ENCODE data around the gene CLPSL1. TPM values are rescaled to one million over a fixed set of nuclear protein-coding genes. Genes with fewer than 3 reads are reported as not detected.

Gene CLPSL1
- total and polyA plus RNA-seq, 2 of the 13 experiments (the other 11 are each of a cell fraction or from before 2014, with no cell fraction given) = not detected

DNA sequence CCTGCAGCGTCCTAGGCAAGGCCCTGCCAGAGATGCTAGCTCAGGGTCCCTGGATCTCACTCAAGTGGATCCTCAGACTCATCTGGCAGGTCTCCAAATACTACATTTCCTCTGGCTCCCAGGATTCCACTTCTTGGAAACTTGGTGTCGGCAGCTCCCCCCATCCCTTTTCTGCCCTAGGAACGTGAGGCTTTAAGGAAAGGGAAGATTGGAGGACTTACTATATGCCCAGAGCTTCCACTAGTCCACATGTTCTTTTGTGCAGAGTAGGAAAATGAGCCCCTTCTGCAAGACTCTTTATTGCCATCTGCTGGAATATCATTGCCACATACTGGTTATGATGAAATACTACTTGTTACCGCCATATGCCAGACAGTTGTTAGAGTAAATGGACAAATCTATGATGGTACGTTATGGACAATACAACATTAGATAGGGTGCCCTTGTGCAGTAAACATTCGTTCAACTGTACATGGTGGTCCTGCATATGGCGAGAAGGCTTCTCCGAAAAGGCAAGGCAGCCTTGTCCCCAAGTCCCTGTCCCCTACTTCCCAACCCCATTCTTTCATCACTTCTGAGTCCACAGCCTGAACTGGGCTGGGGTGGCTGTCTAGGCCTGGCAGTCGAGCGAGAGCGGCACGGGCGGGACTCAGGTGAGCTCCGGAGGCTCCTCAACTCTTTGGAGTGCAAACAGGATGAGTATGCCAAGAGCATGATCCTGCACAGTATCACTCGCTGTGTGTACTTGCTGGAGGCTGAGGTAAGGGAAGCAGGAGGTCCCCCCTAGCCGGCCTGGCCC, 43.2 kb upstream of the CLPSL1 start (continued):
- no peak for TF ChIP-seq ZBTB1 (CRISPR knock-in tag; IDR thresholded peaks at IDR 0.05; ENCODE audit: borderline replicate concordance)
- peak; percentile 64; the same call in 1 of the 2 replicates for TF ChIP-seq YEATS2 (CRISPR knock-in tag; IDR thresholded peaks at IDR 0.05; ENCODE audit: borderline replicate concordance)
- TF ChIP-seq ZNF607 (CRISPR knock-in tag; IDR thresholded peaks at IDR 0.05; ENCODE audit: borderline replicate concordance) = no peak
- no peak for TF ChIP-seq ZNF101 (CRISPR knock-in tag; IDR thresholded peaks at IDR 0.05; ENCODE audit: borderline replicate concordance, low read depth)
- TF ChIP-seq KDM1A (CRISPR knock-in tag; IDR thresholded peaks at IDR 0.05) = no peak
- peak; percentile 60; the same call in 1 of the 2 replicates for TF ChIP-seq ATF7 (IDR thresholded peaks at IDR 0.05)
- no peak for TF ChIP-seq ATF7 (CRISPR knock-in tag; IDR thresholded peaks at IDR 0.05)
- TF ChIP-seq CREB1 (IDR thresholded peaks at IDR 0.05) = no peak
- TF ChIP-seq CREB1 (CRISPR knock-in tag; IDR thresholded peaks at IDR 0.05) = no peak
- no peak for TF ChIP-seq LCORL (IDR thresholded peaks at IDR 0.05)
- TF ChIP-seq LCORL (CRISPR knock-in tag; IDR thresholded peaks at IDR 0.05) = no peak
- TF ChIP-seq TBX2 (CRISPR knock-in tag; IDR thresholded peaks at IDR 0.05; ENCODE audit: borderline replicate concordance) = peak; percentile 33; the same call in 1 of the 2 replicates
- TF ChIP-seq, protein P1, sequence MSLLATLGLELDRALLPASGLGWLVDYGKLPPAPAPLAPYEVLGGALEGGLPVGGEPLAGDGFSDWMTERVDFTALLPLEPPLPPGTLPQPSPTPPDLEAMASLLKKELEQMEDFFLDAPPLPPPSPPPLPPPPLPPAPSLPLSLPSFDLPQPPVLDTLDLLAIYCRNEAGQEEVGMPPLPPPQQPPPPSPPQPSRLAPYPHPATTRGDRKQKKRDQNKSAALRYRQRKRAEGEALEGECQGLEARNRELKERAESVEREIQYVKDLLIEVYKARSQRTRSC (CRISPR knock-in tag; IDR thresholded peaks at IDR 0.05; ENCODE audit: low read depth) = no peak
- no peak for TF ChIP-seq ZSCAN20 (CRISPR knock-in tag; IDR thresholded peaks at IDR 0.05; ENCODE audit: borderline replicate concordance)
- TF ChIP-seq, protein P2, sequence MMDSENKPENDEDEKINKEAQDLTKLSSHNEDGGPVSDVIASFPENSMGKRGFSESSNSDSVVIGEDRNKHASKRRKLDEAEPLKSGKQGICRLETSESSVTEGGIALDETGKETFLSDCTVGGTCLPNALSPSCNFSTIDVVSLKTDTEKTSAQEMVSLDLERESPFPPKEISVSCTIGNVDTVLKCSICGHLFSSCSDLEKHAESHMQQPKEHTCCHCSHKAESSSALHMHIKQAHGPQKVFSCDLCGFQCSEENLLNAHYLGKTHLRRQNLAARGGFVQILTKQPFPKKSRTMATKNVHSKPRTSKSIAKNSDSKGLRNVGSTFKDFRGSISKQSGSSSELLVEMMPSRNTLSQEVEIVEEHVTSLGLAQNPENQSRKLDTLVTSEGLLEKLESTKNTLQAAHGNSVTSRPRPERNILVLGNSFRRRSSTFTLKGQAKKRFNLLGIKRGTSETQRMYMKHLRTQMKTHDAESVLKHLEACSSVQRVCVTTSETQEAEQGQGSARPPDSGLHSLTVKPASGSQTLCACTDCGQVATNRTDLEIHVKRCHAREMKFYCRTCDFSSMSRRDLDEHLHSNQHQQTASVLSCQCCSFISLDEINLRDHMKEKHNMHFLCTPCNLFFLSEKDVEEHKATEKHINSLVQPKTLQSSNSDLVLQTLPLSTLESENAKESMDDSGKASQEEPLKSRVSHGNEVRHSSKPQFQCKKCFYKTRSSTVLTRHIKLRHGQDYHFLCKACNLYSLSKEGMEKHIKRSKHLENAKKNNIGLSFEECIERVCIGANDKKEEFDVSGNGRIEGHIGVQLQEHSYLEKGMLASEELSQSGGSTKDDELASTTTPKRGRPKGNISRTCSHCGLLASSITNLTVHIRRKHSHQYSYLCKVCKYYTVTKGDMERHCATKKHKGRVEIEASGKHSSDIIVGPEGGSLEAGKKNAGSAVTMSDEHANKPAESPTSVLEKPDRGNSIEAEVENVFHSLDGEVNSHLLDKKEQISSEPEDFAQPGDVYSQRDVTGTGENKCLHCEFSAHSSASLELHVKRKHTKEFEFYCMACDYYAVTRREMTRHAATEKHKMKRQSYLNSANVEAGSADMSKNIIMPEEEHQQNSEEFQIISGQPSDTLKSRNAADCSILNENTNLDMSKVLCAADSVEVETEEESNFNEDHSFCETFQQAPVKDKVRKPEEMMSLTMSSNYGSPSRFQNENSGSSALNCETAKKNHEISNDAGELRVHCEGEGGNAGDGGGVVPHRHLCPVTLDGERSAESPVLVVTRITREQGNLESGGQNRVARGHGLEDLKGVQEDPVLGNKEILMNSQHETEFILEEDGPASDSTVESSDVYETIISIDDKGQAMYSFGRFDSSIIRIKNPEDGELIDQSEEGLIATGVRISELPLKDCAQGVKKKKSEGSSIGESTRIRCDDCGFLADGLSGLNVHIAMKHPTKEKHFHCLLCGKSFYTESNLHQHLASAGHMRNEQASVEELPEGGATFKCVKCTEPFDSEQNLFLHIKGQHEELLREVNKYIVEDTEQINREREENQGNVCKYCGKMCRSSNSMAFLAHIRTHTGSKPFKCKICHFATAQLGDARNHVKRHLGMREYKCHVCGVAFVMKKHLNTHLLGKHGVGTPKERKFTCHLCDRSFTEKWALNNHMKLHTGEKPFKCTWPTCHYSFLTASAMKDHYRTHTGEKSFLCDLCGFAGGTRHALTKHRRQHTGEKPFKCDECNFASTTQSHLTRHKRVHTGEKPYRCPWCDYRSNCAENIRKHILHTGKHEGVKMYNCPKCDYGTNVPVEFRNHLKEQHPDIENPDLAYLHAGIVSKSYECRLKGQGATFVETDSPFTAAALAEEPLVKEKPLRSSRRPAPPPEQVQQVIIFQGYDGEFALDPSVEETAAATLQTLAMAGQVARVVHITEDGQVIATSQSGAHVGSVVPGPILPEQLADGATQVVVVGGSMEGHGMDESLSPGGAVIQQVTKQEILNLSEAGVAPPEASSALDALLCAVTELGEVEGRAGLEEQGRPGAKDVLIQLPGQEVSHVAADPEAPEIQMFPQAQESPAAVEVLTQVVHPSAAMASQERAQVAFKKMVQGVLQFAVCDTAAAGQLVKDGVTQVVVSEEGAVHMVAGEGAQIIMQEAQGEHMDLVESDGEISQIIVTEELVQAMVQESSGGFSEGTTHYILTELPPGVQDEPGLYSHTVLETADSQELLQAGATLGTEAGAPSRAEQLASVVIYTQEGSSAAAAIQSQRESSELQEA (CRISPR knock-in tag; IDR thresholded peaks at IDR 0.05; ENCODE audit: not compliant biosample characterization) = no peak
- TF ChIP-seq SOX13 (IDR thresholded peaks at IDR 0.05) = no peak
- TF ChIP-seq SOX13 (CRISPR knock-in tag; conservative IDR thresholded peaks at IDR 0.05 in 1 of 2, IDR thresholded peaks at IDR 0.05 in 1 of 2) = peak in 1 of 2 experiments; percentile 21; a peak in 1 of 4 replicates
- TF ChIP-seq MTF1 (CRISPR knock-in tag; IDR thresholded peaks at IDR 0.05) = no peak
